GM21529 (cell line): ENCODE measurements around the gene NDFIP1.

Experiments
- ATAC-seq: cut with Tn5 transposase; IDR thresholded peaks from one replicate; pipeline ENCODE4 v1.9.1; 2021; ENCODE audit not compliant: unreplicated experiment

NDFIP1 gene

DNA sequence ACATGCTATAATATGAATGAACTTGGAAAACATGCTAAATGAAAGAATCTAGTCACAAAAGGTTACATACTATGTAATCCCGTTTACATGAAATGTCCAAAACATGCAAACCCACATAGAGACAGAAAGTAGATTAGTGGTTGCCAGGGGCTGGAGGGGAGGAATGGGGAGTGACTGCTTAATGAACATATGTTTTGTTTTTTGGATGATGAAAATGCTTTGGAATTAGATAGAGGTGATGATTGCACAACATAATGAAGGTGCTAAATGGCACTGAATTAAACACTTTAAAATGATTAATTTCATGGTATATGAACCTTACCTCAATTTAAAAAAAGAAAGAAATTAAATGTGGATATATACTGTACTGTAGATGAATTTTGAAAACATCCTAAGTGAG is 17.6 kb upstream of the NDFIP1 start:
- no peak for ATAC-seq

DNA sequence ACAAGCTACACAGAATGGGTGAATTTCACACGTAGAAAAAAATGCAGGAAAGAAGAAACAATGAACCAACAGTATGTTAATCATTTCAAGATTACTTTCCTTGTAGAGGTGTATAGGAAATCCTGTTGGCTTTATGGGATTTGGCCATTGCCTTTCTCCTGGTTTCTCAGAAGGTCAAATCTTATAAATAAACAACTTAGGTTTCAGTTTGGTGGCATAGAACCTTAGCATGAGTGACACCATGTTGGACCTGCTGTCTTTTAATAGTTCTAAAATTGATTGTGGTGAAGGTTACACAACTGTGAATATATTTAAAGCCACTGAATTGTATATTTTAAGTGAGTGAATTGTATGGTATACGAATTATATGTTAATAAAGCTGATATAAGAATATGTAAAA is 16.7 kb upstream of the NDFIP1 start:
- ATAC-seq, result no peak

DNA sequence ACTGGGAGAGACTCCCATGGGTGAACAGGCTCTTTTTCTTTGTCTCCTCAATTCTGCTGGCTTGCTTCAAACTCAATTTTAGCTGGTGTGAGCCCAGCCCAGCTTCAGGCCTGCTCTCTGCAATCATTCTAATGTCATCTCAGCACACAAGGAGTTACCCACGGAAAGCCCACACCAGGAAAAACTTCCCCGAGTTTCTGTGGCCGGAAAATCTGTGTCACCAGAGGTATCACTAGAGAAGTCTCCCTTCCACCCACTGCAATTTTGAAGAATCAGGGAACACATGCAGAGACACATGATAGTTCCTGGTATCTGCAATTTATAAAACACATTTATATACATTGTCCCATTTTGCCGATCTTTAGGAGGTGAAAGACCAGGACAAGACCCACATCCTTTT is 13.5 kb upstream of the NDFIP1 start:
- no peak for ATAC-seq

DNA sequence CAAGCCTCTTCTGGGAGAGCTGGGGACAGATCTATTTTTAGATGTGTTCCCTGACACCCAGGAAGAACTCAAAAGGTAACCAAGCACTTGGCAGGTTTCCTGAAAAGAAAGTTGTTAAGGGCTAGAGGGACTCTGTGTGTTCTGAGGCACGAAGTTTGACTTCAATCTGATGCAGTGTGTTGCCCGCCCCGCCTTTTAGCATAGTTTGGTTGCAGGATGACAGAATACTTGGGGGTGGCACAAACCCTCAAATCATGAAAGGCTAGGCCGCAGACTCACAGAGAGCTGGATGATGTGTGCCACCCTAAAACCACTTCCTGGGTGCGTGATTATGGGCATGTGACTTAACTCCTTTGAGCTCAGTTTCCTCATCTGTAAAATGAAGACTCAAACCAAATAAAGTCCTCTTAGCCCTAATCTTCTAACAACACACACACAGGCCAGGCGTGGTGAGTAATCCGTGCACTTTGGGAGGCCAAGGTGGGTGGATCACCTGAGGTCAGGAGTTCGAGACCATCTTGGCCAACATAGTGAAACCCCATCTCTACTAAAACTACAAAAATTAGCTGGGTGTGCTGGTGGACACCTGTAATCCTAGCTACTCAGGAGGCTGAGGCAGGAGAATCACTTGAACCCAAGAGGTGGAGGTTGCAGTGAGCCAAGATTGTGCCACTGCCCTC is 12.8 kb upstream of the NDFIP1 start:
- ATAC-seq, result no peak

DNA sequence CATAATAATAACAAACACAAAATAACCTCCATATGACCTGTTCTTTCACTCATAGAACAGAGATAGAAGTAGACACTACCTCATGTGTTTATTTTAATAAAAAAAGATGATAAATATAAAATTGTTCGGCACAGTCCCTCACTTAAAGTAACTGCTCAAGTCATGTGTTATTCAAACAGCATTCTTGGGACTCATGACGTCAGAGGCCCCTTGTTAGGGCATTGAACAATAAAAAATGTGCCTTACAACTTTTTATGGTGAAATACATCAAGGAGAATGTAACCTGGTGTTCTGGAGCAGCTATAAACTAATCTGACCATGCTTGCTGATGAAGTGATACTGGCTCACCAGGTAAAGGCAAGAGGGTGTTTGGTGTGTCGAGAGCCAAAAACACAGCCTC is 12.2 kb upstream of the NDFIP1 start:
- no peak for ATAC-seq

DNA sequence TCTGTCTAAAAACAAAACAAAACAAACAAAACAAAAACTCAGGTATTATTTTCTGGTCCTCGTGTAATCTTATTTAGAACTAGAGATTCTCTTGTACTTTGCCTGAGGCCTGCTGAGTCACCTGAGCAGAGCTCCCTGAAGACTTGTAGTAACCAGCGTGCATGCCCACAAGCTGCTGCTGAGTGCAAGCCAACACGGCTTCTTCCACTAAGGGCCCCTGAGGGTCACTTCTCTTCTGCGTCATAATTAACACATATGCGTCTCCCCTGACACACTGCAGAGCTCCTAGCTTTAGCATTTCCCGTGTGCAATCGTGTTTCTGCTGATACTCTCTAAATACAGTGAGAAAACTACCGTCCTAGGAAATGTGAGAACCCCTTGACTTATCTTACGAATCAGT is 10.9 kb upstream of the NDFIP1 start:
- ATAC-seq, result no peak

DNA sequence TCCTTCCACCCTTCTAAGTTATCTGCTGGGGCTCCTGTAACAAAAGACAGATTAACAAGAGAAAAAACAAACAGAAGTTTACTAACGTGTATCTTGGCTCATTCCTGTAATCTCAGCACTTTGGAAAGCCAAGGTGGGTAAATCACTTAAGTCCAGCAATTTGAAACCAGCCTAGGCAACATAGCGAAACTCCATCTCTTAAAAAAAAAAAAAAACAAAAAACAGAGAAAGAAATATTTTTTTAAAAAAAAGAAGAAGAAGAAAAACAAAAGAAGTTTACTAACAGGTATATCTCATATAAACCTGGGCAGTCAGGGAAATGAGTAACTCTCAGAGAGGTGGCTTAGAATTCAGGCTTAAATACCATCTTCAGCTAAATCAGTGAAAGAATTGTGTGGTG is 10.3 kb upstream of the NDFIP1 start:
- ATAC-seq, result no peak

DNA sequence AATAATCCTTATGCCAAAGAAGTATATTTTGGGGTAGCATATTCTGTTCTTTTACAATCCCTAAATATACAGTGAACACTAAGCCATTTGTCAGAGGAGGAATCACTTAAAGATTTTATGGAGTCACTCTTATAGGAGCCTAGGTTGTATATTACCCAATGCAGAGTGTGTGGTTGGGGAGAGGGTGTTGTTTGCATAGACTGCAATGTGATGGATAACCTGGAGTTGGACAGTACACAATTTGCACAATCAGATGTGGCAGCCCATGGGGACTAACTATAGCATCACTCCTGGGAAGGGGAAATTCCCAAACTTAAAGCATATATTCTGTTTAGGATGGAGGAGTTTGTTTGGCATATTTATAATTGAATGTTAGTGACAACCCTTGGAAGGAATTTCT is 9.6 kb upstream of the NDFIP1 start:
- ATAC-seq, result no peak

DNA sequence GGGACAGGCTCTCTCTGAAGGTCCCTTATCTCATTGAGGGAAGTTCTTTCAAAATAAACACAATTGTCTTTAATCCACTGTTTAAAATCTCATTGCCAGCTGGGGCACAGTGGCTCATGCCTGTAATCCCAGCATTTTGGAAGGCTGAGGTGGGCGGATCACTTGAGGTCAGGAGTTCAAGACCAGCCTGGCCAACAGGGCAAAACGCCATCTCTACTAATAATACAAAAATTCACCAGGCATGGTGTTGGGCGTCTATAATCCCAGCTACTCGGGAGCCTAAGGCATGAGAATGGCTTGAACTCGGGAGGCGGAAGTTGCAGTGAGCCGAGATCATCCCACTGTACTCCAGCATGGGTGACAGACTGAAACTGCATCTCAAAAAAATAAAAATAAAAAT is 8.3 kb upstream of the NDFIP1 start:
- no peak for ATAC-seq

DNA sequence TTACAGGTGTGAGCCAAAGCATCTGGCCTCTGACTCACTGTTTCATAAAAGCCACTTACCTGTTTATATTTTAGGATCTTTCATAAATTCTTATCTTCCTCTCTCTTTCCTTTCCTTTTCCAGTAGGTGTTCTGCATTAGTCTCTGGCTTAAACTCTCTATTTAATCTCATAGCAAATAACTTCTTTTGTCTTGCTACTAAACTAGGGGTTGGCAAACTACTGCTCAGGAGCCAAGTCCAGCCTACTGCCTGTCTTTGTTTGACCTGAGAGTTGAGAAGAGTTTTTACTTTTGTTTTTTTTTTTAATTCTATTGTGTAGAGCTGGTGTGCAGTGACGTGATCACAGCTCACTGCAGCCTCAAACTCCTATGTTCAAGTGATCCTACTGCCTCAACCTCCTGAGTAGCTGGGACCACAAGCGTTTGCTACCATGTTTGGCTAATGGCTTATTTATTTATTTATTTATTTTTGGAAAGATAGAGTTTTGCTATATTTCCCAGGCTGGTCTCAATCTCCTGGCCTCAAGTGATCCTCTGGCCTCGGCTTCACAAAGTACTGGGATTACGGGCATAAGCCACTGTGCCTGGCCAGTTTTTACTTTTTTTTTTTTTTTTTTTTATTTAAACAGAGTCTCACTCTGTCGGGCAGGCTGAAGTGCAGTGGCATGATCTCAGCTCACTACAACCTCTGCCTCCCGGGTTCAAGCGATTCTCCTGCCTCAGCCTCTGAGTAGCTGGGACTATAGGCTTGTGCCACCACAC is 5.4 kb upstream of the NDFIP1 start:
- ATAC-seq, result no peak

DNA sequence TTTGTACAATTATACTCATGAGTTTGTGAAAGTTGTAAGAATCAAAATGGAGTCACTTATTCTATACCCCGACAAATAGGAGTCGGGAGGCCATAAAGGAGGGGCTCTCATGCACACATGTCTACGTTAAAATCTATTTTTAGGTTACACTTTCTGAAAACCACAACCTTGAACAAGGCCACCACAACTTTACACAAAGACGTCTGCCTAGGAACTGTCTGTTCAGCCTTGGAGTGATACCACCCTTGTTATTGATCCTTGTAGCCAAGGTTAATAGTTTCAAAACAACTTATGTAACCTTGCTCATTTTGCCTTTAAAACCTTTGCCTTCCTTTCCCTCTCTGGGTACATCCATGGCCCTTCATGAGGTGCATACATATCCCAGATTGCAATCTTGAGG is 4.1 kb upstream of the NDFIP1 start:
- no peak for ATAC-seq

DNA sequence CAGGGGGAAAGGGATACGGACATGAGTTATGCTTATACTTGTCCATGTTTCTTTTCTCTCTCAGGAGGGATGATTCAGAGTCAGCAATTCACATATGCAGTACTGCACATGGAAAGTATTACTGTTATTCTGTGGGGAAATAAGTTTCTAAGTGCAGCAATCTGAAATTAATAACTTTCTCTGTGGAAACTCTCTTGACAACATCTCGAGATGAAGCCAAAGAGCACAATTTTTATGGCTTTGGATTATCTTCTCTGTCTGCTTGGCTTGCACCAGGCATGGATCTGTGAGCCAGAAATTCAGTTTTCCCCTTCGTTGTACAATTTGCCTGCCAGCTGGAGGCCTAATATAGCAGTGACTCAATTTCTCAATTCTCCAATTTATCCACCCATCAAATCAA is 2.5 kb upstream of the NDFIP1 start:
- ATAC-seq, result no peak

DNA sequence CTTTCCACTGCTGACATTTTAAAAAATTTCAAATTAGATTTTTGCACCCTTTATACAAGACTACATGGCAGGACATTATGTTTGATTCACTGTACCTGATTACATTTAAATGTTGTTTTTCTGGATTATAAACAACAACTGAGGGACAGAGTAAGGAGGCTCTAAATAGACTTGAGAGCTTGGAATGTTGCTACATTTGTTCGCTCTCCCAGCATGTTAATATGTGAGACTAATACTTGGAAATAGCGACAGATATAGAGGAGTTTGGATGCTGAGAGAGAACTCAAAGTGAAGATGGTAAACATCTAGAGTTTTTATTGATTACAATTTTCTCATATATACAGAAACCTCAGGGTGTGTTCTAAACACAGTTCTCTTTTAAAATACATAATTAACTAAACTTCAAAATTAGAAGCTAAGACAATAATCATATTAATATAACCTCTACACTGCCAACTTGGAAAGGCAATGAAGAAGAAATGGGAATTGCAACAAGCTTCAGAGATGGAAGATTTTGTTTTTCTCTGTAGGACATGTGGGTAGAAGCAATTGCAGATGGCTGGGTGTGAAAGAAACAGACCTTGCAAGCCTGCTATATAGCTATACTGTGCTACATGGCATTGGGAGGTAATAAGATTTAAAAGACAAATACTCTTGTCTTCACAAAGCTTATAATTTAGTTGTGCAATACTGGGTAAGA is 1.4 kb upstream of the NDFIP1 start:
- ATAC-seq, result no peak

DNA sequence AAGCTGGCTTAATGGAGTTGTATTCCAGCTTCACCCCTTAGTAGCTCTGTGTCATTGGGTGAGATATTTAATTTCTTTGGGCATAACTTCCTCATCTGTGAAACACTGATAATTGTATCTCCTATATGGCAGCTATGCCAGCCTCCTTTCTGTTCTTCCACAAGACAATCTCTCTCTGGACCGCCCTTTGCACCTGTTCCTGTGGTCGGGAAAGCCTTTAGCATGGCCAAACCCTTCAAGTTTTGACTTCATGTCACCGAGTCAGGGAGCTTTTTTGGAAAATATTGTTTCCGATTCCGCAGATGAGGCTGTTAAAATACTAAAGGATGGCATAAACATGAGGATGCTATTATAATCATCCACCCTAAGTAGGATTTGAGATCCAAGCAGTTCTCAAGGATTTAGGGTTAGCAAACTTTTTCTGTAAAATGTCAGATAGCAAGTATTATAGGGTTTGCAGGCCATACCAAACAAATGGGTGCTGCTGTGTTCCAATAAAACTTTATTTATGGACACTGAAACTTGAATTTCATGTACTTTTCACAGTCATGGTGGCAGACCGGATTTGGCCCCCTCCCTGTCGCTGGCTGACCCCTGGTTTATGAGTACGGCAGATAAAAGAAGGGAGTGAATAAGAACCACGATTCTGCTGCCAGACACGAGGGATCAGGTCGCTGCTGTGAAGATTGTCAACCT is 695 bp upstream of the NDFIP1 start:
- ATAC-seq, result no peak

DNA sequence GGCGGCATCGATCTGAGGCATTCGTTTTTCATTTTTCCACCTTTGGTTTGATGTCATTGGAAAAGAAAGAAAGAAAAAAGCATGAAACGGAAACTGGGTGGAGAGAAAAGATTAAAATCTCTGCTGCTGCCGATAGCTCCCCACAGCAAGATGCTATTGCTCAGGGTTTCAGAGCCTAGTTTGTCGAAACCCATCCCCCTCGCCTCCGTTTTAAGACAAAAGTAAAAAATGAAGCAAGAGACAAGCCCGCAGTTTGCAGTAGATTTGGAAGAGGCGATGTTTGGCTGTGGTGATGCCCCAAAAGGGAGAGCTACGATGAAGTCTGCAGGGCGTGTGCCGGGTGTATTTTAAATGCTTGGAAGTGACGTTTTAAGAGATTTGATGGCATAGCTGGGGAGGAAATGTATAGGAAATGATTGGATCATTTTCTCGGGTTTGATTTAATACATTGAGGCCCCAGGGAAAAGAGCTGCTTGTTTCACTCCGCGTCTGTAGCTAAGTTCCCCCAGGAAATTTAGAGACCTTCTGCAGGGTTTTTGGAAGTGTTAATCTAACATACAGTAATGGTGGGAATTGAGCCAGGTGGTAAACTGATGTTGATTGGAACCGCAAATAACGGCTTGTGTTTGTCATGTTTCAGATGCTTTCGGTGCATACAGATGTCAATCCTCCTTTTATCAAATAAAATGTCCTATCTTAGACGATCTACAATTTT is 909 bp downstream of the NDFIP1 start:
- ATAC-seq, result no peak

DNA sequence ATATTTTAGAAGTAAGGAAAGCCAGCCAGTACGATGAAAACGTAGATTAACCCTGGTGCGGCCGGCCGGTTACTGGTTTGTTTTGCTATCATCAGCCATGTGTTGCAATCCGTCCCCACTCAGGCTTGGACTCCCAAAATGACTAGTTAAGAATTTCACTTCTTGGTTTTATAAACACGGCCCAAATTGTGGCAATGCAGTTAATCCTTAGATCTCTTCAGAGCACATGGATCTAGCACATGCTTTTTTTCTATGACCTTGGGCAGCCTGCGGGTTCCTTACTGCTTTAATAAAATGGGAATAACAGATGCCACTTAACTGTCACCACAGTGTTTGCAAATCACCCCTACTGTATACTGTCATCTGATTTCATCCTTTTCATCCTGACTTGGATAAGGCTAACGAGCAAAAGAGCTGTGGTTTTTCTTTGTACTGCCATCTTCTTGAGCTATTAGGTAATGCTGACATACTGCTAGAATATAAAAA is 1.5 kb downstream of the NDFIP1 start:
- ATAC-seq, result peak; percentile 28

DNA sequence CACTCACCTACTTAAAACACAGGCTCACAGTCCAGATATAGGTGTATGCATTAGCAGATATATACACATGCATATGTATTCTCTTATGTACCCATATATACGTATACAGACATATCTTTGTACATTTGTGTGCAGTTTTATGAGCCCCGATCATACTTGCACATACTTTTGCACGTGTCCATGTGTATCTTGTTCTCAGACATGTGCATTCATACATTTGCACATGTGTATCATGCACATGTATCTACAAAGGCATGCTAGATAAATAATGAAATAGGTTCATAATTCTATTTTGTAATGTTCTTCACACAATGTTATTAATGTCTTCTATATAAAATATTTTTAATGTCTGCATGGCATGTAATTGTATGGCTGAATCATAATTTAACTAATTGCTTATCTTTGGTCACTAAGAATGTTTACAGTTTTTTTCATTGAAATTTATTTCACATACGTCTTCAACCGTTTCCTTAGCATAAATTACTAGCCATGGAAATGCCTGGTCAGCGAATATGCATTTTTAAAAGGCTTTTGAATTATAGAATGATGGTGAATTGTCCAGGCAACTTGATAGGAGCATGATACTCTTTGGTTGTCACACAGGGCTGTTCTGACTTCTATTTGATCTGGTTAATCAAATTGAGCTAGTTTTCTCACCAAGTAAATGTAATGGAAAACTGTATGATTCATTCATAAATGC is 2.6 kb downstream of the NDFIP1 start:
- ATAC-seq, result no peak

DNA sequence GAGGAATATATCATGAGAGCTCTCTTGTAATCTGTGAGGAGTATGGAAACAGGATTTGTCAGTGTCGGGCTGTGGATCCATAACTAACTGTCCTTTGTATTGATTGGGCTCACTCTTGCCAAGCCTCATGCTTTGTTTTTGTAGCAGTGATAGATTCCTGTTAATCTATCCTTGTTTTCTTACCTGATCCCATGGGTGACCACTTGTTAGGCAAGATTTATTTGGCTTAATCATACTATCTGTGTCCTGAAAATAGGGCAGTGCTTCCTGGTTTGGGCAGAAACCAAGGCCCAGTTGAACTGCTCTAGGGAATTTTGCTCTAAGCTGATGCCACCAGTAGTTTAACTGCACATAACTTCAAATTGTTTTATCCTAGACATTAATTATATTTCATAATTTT is 6.1 kb downstream of the NDFIP1 start:
- no peak for ATAC-seq

DNA sequence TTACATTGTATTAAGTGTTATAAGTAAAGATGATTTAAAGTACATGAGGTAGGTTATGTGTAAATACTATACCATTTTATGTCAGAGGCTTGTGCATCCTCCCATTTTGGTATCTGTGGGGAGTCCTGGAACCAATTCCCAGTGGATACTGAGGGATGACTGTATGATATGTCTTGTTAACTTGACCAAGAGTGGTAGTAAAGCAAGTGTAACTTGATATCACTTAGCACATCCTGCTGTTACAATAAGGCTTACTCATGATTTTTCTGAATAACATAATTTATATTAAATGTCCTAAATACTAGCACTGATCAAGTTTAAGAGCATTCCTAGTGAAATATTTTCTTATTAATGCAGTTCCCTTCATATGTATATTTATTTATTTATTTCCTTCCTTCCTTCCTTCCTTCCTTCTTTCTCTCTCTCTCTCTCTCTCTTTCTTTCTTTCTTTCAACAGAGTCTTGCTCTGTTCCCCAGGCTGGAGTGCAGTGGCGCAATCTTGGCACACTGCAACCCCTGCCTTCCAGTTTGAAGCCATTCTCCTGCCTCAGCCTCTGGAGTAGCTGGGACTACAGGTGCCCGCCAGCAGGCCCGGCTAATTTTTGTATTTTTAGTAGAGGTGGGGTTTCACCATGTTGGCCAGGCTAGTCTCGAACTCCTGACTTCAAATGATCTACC is 7.5 kb downstream of the NDFIP1 start:
- ATAC-seq, result no peak
